Stimulated activated CD8-positive, alpha-beta memory T cell treated with anti-CD3 and anti-CD28 coated beads, Interleukin-4, amount 100 ng/mL, for 1 hour (primary cell): ENCODE data around the gene MRPL58.

ENCODE experiments used
- DNase-seq, 2 donors: peaks; one replicate each; pipeline ENCODE4 v3.0.0-alpha.2; 2020; ENCODE audit warnings: low read depth in 2 of 2, low spot score in 1 of 2

MRPL58 gene

DNA sequence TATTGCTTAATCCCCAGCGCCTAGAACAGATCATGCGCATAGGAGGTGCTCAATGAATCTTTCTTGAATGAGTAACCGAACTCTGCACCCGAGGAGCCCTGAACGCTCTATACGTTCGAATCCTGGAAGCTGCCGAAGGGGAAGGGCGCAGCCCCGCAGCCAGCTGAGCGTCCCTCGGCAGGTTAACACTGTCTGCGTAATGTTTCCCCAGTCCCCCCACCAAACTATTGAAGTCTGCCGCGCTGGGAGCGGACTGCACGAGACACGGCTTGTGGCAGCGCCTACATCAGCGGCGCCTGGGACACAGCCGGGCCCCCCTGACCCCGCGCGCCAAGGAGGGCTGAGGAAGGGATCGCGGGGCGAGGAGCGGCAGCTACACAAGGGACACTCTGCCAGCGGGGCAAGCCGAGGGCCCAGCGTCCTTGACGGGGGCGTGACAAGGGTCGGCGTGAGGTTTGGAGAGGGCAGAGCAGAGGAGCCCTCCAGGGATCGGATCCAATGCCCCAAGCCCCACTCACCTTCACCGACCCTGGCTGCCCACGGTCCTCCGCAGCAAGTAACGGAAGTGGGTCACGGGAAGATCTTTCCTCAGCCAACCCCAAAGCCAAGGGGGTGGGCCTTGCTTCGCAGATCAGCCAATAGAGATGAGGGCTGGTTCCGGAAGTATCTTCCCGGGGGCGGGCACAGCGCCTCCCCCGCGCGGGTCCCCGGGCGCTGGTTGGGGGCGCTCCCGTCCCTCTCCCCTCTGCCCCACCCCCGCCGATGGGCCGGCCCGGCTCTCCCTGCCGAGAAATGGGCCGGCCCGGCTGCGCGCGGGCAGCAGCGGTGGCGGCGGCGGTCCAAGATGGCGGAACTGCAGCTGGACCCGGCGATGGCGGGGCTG is 34.2 kb downstream of the MRPL58 start, which contains the start of the genes ATP5PD and KCTD2:
Gene ATP5PD (minus strand): TSS at position 563 of the 883 bp plus-strand sequence. CDS start 4,319 bp downstream, outside the sequence.
Gene KCTD2 (plus strand): TSS at position 819 of the 883 bp plus-strand sequence. CDS start 26 bp downstream, at position 845.
- peak; percentile 83 to 86 for DNase-seq

- DNase-seq, result no peak
Observed at GRCh38 chr17:75047398-75048098, 35.1 kb downstream of the MRPL58 start.

GRCh38 chr17:75048249-75048878 is 35.9 kb downstream of the MRPL58 start:
- DNase-seq, result no peak

DNA sequence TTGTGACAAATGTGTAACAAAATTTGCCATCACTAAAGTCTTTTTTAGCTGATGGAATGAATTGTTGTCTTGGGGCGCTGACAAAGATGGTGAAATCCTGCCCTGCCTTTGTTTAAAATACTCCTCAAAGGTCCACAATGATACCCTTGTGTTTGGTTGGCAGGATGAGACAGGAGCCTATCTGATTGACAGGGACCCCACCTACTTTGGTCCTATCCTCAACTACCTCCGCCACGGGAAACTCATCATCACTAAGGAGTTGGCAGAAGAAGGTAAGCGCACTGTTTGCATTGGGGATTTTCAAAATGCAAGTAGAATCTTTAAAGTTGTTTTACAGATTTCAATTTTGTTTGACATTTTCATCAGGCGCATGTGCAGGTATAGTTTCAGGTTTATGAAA is 36.6 kb downstream of the MRPL58 start:
- no peak for DNase-seq

DNA sequence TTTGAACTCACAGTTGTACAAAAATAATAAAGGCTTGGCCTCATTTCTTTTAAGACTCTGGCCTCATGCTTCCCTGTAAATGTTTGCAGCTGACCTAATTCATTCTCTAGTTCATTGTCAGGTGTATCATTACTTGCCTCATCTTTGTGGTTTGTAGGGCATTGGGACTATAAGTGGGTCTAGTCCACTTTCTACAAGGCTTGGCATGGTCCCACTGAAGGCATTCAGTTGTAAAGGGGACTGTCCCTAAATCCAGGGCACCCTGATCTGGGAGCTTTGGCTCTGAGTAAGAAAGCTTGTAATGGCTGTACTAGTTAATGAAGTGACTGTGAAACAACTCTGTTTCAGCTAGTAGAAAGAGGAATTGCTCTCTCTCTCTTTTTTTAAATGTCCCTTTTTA is 37.2 kb downstream of the MRPL58 start:
- DNase-seq, result no peak

DNA sequence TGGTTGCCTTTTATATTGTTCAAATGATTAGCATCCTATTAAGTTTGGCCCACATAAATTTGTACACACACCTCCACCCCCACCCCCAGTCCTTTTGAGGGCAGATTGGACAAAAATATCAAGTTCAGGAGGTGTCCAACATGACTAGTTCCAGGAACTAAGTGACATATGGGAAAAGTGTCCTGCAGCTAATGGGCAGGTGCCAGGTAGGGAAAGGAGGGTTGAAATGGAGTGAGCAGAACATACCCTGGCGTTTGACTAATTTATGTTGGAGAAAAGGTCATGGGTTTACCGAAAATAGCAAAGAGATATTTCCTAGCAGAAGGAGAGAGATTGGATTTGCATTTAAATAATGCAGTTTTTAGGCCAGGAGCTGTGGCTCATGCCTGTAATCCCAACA is 39.5 kb downstream of the MRPL58 start:
- DNase-seq, result no peak

- DNase-seq, result no peak
Observed at GRCh38 chr17:75059369-75060345, 47.2 kb downstream of the MRPL58 start.

GRCh38 chr17:75060434-75061054 is 48.1 kb downstream of the MRPL58 start:
- no peak for DNase-seq

DNA sequence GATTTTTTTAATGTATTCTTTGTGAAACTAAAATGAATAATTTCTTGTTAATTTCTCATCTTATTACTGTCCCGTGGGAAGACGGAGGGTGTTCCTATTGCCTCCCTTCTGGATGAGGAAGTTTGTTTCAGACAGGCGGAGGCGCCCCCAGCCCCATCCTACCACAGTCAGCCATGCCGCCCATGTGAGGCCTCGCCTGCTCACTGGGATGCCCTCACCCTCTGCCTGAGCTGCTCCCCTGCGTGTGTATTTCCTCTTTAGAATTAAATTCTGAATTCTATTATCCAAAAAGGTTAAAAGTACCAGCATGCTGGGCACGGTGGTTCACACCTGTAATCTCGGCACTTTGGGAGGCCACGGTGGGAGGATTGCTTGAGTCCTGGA is 48.6 kb downstream of the MRPL58 start:
- DNase-seq, result no peak

DNA sequence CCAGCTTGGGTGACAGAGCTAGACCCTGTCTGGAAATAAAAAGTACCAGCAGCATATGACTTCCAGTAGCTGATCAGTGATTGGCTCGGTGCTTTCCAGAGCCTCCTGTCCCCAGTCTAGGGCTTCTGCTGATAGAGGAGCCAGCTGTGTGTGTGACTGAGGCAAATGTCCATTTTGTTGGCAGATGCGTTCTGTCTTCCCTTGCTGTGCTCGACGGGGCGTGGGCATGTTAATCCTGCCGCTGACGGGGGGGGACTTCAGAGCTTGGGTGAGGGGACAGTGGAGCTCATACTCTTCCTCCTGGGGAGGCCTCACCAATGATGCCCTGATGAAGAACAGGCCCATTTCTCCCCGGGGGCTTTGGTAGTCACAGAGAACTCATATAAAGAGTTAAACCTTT is 49.1 kb downstream of the MRPL58 start:
- no peak for DNase-seq

- DNase-seq, result no peak
Observed at GRCh38 chr17:75063201-75063600, 50.7 kb downstream of the MRPL58 start.

- no peak for DNase-seq
Observed at GRCh38 chr17:75063626-75064025, 51.2 kb downstream of the MRPL58 start.

GRCh38 chr17:75064040-75064439 is 51.6 kb downstream of the MRPL58 start:
- no peak for DNase-seq

DNA sequence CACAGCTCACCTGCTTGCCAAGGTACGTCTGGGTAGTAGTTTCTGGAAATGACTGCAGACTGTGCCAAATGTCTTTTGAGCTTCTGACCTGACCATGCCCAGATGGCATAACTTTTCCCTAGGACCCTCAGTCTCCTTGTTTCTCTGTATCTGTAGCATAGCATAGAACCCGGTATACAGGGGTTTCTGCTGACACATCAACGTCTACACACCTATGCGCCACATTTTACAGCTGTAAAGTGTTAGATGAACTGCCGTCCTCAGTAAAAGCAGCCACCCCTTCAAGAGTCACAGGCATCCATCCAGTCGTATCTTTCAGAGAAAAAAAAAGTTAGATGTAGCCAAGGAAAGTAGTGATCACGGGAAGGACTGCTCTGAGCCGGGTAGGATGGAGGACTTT is 52.0 kb downstream of the MRPL58 start:
- DNase-seq, result no peak

- DNase-seq, result no peak
Observed at GRCh38 chr17:75064867-75065561, 52.5 kb downstream of the MRPL58 start.

- DNase-seq, result no peak
Observed at GRCh38 chr17:75065562-75066151, 53.2 kb downstream of the MRPL58 start.

GRCh38 chr17:75067856-75068255 is 55.4 kb downstream of the MRPL58 start:
- no peak for DNase-seq

GRCh38 chr17:75068750-75069149 is 56.3 kb downstream of the MRPL58 start:
- no peak for DNase-seq

GRCh38 chr17:75069783-75070182 is 57.3 kb downstream of the MRPL58 start:
- DNase-seq, result no peak
